AG04449 (cell line): Measurements from ENCODE around the gene OPTC.
A peak's percentile ranks its signal among the peaks of the same experiment; 100 is the strongest.

ENCODE experiments used
- CTCF ChIA-PET: fragments of 350-600 bp; formaldehyde crosslinking; extraction: SDS; loops from one replicate; lab custom pipeline; 2021; ENCODE audit warnings: antibody characterized with exemption; lab: Yijun Ruan, JAX
- POLR2A ChIA-PET: fragments of 400-600, 350-600 bp; formaldehyde crosslinking; extraction: SDS; loops from one replicate; lab custom pipeline; 2020; ENCODE audit warnings: antibody characterized with exemption, inconsistent platforms; lab: Yijun Ruan, JAX
- DNase-seq: peaks from one replicate; pipeline ENCODE4 v3.0.0-alpha.2; 2010; ENCODE audit warnings: low read depth, low spot score
- H3K4me3 ChIP-seq: 2 replicates; pipeline ENCODE4 v1.5.1; 2011; ENCODE audit warnings: low read depth, mild to moderate bottlenecking, control low read depth, low read length
- CTCF ChIP-seq: IDR thresholded peaks from one replicate; pipeline ENCODE4 v1.5.1; 2011; ENCODE audit warnings: mild to moderate bottlenecking, moderate library complexity, low read length, control low read depth, inconsistent platforms; ENCODE audit not compliant: insufficient read depth; ENCODE audit errors: missing control alignments

OPTC gene

GRCh38 chr1:203473281-203473680 is 20.7 kb upstream of the OPTC start:
- DNase-seq, result no peak
- no peak for TF ChIP-seq CTCF
- ChIA-PET POLR2A (no interaction called here), CTCF (interaction anchor here (0.6 to 29.5 kb wide), 3 partner anchors 14 to 130 kb away, joined by 3 to 683 read pairs (median 3); partner anchors contain the start of gene FMOD)
- no peak overlapping the region for H3K4me3 ChIP-seq

GRCh38 chr1:203473781-203474305 is 20.1 kb upstream of the OPTC start:
- DNase-seq, result no peak
- ChIA-PET POLR2A (no interaction called here), CTCF (interaction anchor here (1.2 to 29.5 kb wide), 4 partner anchors 9 to 131 kb away, joined by 3 to 683 read pairs (median 52); partner anchors contain the start of gene FMOD)
- no peak for TF ChIP-seq CTCF
- no peak overlapping the region for H3K4me3 ChIP-seq

- no peak for DNase-seq
- TF ChIP-seq CTCF, result peak; percentile 33
- ChIA-PET POLR2A (no interaction called here), CTCF (interaction anchor here (0.9 to 29.5 kb wide), 12 partner anchors 10 to 207 kb away, joined by 3 to 683 read pairs (median 4); partner anchors contain the start of gene FMOD)
- peak within 1 kb of the TSS; percentile 50 for H3K4me3 ChIP-seq
Measured at GRCh38 chr1:203475012-203475981, 18.7 kb upstream of the OPTC start, which contains the start of gene PRELP. Gene PRELP, plus strand, starts transcription at chr1:203475806. Its CDS starts 7,379 bp downstream, at chr1:203483185.

- no peak for DNase-seq
- CTCF ChIA-PET, result interaction anchor here (1.0 to 29.5 kb wide), 11 partner anchors 11 to 208 kb away, joined by 3 to 683 read pairs (median 4); partner anchors contain the start of gene FMOD
- no peak for TF ChIP-seq CTCF
- POLR2A ChIA-PET, result interaction anchor here (0.7 to 0.9 kb wide), 3 partner anchors 13 to 158 kb away, joined by 3 to 4 read pairs (median 4); no protein-coding TSS in a partner anchor
- peak overlapping the region; percentile 50 for H3K4me3 ChIP-seq
Measured at GRCh38 chr1:203476216-203476814, 17.6 kb upstream of the OPTC start.

GRCh38 chr1:203477748-203478147 is 16.2 kb upstream of the OPTC start:
- no peak overlapping the region for H3K4me3 ChIP-seq
- TF ChIP-seq CTCF, result no peak
- ChIA-PET POLR2A (no interaction called here), CTCF (interaction anchor here (1.1 to 29.5 kb wide), 10 partner anchors 9 to 210 kb away, joined by 3 to 683 read pairs (median 8); partner anchors contain the start of gene FMOD)
- DNase-seq, result no peak
